ENCODE data around the gene ATP2B2. TPM values are rescaled to one million over a fixed set of nuclear protein-coding genes. Genes with fewer than 3 reads are reported as not detected.

ATP2B2 gene
- total and polyA plus RNA-seq, 10 of the 15 experiments (the other 5 are each of a cell fraction or from before 2014, with no cell fraction given) = 0.04 TPM; not detected in 9

DNA sequence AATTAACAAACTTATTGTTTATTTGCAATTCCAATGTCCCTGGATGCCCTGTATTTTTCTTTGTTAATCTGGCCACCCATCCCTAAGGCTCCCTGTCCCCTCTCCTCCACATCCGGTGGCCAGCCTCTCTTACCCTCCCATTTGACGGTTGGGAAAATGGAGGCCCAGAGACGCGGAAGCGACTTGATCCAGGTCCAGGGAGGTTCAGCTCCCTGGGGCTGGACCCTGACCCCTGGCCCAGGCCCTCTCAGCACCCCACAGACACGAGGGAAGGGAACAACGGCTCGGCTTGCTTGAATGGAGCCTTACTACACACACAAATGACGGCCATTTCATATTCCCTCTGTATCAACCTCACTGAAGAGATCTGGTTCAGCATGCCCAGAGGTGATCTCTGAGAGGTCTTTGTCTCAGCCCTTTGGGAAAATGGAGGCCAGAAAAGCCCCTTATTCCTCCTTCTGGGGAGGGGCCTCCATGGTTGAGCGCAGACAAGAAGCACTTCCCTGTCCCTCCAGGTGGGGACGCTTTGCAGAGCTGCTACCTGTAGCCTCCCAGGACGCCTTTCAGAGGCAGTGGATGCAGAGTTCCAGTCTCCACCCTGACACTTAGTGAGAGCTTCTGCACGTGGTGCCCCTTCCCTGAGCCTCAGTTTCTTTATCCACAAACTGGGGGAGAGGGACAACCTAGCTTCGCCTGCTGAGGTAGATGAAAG, 82.1 kb downstream of the ATP2B2 start (continued):
- TF ChIP-seq, protein P1, sequence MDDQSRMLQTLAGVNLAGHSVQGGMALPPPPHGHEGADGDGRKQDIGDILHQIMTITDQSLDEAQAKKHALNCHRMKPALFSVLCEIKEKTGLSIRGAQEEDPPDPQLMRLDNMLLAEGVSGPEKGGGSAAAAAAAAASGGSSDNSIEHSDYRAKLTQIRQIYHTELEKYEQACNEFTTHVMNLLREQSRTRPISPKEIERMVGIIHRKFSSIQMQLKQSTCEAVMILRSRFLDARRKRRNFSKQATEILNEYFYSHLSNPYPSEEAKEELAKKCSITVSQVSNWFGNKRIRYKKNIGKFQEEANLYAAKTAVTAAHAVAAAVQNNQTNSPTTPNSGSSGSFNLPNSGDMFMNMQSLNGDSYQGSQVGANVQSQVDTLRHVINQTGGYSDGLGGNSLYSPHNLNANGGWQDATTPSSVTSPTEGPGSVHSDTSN (IDR thresholded peaks at IDR 0.05; ENCODE audit: insufficient replicate concordance, low read depth, low read length) = no peak
- TF ChIP-seq, protein P2, sequence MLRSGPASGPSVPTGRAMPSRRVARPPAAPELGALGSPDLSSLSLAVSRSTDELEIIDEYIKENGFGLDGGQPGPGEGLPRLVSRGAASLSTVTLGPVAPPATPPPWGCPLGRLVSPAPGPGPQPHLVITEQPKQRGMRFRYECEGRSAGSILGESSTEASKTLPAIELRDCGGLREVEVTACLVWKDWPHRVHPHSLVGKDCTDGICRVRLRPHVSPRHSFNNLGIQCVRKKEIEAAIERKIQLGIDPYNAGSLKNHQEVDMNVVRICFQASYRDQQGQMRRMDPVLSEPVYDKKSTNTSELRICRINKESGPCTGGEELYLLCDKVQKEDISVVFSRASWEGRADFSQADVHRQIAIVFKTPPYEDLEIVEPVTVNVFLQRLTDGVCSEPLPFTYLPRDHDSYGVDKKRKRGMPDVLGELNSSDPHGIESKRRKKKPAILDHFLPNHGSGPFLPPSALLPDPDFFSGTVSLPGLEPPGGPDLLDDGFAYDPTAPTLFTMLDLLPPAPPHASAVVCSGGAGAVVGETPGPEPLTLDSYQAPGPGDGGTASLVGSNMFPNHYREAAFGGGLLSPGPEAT (IDR thresholded peaks at IDR 0.05; ENCODE audit: low read depth) = no peak
- no peak for TF ChIP-seq RBBP5 (conservative IDR thresholded peaks at IDR 0.05)

DNA sequence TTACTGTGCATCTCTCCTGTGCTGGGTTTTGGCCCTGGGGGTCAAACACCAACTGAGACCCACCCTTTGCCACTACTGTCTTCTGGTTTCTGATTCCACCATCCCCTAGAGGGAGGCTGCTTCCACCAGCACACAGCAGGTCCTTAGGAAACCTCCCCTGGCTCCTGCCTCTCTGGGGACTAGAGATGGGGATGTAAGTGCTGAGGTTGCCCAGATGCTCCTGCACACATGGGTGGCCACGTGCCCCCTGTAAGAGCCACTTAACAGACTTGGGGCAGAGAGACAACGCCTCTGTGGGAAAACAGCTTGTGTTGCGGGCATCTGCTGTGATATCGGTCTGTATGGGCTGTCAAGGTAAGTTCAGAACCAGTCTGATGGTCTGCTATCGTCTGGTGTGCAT, 83.4 kb downstream of the ATP2B2 start:
- no peak overlapping the region for H3K4me3 ChIP-seq
- no peak overlapping the region for H3K9ac ChIP-seq (ENCODE audit: control insufficient read depth, insufficient read depth, low read length)
- no peaks in the 10 kb centered on the region for H3K36me3 ChIP-seq (ENCODE audit: control insufficient read depth in 2 of 2, insufficient read depth in 2 of 2, low read length in 1 of 2)
- H3K27me3 ChIP-seq (replicated peaks in 1 of 2; ENCODE audit: control insufficient read depth in 2 of 2, insufficient read depth in 2 of 2, low read length in 1 of 2) = no peaks in the 10 kb centered on the region; a peak in 2 of 4 replicates
- SMC1A ChIA-PET (ENCODE audit: uncharacterized antibody, unreplicated experiment) = no interaction called here
- 44% methylated on average over 5 of the region's 5 CpGs for WGBS (ENCODE audit: insufficient coverage, insufficient replicate concordance, low lambda C conversion rate, missing lambda C conversion rate)
- no peaks in the 10 kb centered on the region for H3K79me2 ChIP-seq (ENCODE audit: control insufficient read depth, insufficient read depth, low read length)
- RAD21 ChIA-PET (ENCODE audit: unreplicated experiment) = no interaction called here
- no peak overlapping the region for H3K27ac ChIP-seq (ENCODE audit: control insufficient read depth, insufficient read depth)
- POLR2A ChIA-PET = no interaction called here
- intact Hi-C loops (cut with micrococcal nuclease; ENCODE audit: unreplicated experiment) (no loop called here), in situ Hi-C loops (cut with MboI) (no loop called here)
- no peak overlapping the region for H2AFZ ChIP-seq (ENCODE audit: control insufficient read depth, low read depth, low read length)
- no TSS peak for BruUV-seq (replicated peaks)
- ATAC-seq = no peak
- no peak overlapping the region for H3K4me2 ChIP-seq (ENCODE audit: control insufficient read depth, insufficient read depth)
- DNase-seq (ENCODE audit: low read depth, low spot score) = no peak
- CTCF ChIA-PET = no interaction called here
- H3K4me1 ChIP-seq (ENCODE audit: control insufficient read depth, insufficient read depth, low read length) = no peaks in the 10 kb centered on the region; the same call in 1 of the 2 replicates
- FAIRE-seq = no peak
- H3K9me3 ChIP-seq (replicated peaks; ENCODE audit: control insufficient read depth, insufficient read depth, low read length) = no peaks in the 10 kb centered on the region
- no peaks in the 10 kb centered on the region for H4K20me1 ChIP-seq (ENCODE audit: control insufficient read depth, insufficient read depth)
- TF ChIP-seq IKZF2 (IDR thresholded peaks at IDR 0.05) = no peak
- no peak for TF ChIP-seq SMAD1 (IDR thresholded peaks at IDR 0.05; ENCODE audit: low read depth, partially characterized antibody)
- TF ChIP-seq CBX3 (IDR thresholded peaks at IDR 0.05; ENCODE audit: borderline replicate concordance, low read depth) = no peak
- no peak for TF ChIP-seq EED (IDR thresholded peaks at IDR 0.05; ENCODE audit: low read depth)
- TF ChIP-seq, protein P3, sequence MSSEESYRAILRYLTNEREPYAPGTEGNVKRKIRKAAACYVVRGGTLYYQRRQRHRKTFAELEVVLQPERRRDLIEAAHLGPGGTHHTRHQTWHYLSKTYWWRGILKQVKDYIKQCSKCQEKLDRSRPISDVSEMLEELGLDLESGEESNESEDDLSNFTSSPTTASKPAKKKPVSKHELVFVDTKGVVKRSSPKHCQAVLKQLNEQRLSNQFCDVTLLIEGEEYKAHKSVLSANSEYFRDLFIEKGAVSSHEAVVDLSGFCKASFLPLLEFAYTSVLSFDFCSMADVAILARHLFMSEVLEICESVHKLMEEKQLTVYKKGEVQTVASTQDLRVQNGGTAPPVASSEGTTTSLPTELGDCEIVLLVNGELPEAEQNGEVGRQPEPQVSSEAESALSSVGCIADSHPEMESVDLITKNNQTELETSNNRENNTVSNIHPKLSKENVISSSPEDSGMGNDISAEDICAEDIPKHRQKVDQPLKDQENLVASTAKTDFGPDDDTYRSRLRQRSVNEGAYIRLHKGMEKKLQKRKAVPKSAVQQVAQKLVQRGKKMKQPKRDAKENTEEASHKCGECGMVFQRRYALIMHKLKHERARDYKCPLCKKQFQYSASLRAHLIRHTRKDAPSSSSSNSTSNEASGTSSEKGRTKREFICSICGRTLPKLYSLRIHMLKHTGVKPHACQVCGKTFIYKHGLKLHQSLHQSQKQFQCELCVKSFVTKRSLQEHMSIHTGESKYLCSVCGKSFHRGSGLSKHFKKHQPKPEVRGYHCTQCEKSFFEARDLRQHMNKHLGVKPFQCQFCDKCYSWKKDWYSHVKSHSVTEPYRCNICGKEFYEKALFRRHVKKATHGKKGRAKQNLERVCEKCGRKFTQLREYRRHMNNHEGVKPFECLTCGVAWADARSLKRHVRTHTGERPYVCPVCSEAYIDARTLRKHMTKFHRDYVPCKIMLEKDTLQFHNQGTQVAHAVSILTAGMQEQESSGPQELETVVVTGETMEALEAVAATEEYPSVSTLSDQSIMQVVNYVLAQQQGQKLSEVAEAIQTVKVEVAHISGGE (CRISPR knock-in tag; IDR thresholded peaks at IDR 0.05) = no peak
- TF ChIP-seq, protein P4, sequence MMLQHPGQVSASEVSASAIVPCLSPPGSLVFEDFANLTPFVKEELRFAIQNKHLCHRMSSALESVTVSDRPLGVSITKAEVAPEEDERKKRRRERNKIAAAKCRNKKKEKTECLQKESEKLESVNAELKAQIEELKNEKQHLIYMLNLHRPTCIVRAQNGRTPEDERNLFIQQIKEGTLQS (IDR thresholded peaks at IDR 0.05; ENCODE audit: borderline replicate concordance, extremely low read depth, low read depth, low read length) = no peak
- no peak for TF ChIP-seq TCF3 (IDR thresholded peaks at IDR 0.05; ENCODE audit: borderline replicate concordance, insufficient read depth, low read depth, low read length)
- TF ChIP-seq, protein P5, sequence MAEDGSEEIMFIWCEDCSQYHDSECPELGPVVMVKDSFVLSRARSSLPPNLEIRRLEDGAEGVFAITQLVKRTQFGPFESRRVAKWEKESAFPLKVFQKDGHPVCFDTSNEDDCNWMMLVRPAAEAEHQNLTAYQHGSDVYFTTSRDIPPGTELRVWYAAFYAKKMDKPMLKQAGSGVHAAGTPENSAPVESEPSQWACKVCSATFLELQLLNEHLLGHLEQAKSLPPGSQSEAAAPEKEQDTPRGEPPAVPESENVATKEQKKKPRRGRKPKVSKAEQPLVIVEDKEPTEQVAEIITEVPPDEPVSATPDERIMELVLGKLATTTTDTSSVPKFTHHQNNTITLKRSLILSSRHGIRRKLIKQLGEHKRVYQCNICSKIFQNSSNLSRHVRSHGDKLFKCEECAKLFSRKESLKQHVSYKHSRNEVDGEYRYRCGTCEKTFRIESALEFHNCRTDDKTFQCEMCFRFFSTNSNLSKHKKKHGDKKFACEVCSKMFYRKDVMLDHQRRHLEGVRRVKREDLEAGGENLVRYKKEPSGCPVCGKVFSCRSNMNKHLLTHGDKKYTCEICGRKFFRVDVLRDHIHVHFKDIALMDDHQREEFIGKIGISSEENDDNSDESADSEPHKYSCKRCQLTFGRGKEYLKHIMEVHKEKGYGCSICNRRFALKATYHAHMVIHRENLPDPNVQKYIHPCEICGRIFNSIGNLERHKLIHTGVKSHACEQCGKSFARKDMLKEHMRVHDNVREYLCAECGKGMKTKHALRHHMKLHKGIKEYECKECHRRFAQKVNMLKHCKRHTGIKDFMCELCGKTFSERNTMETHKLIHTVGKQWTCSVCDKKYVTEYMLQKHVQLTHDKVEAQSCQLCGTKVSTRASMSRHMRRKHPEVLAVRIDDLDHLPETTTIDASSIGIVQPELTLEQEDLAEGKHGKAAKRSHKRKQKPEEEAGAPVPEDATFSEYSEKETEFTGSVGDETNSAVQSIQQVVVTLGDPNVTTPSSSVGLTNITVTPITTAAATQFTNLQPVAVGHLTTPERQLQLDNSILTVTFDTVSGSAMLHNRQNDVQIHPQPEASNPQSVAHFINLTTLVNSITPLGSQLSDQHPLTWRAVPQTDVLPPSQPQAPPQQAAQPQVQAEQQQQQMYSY (CRISPR knock-in tag; IDR thresholded peaks at IDR 0.05) = no peak
